HepG2 (cell line): ENCODE results near the gene COL25A1.

ENCODE experiments used
- ARNT2 ChIP-seq: sonication (generic); formaldehyde crosslinking; IDR thresholded peaks from 2 replicates; pipeline ENCODE4 v1.8.0; 2022; ENCODE audit warnings: mild to moderate bottlenecking, low read depth, missing genetic modification reagents, moderate library complexity
- CBX5 ChIP-seq: sonication (generic); formaldehyde crosslinking; IDR thresholded peaks from 2 replicates; pipeline ENCODE4 v1.4.0; 2020; ENCODE audit warnings: missing genetic modification reagents, borderline replicate concordance
- CTCF ChIP-seq: sonication (generic); formaldehyde crosslinking; IDR thresholded peaks from 2 replicates; pipeline ENCODE4 v1.5.0; 2020; ENCODE audit warnings: mild to moderate bottlenecking, missing genetic modification reagents, moderate library complexity
- GABPA ChIP-seq, 2 experiments: IDR thresholded peaks; 2 replicates each; pipeline ENCODE4 v1.6.1; 2011 to 2016; ENCODE audit warnings: low read depth in 2 of 2, low read length in 1 of 2, missing biosample characterization in 1 of 2, missing genetic modification characterization in 1 of 2
- JUNB ChIP-seq: sonication (generic); formaldehyde crosslinking; IDR thresholded peaks from 2 replicates; pipeline ENCODE4 v1.8.0; 2022; ENCODE audit warnings: missing genetic modification reagents, mild to moderate bottlenecking, borderline replicate concordance
- NBN ChIP-seq: fragments of 450-650 bp; conservative IDR thresholded peaks from 2 replicates; pipeline ENCODE4 v1.6.1; 2017
- SMARCC2 ChIP-seq: fragments of 450-650 bp; IDR thresholded peaks from 2 replicates; pipeline ENCODE4 v1.6.1; 2017; ENCODE audit warnings: antibody characterized with exemption, mild to moderate bottlenecking
- SMC3 ChIP-seq: IDR thresholded peaks from 2 replicates; pipeline ENCODE4 v1.6.1; 2011; ENCODE audit warnings: low read length, improper control_type of control experiment
- TCF12 ChIP-seq, 2 experiments: fragments of 450-650 bp in 1 of 2; sonication (generic) in 1 of 2; formaldehyde crosslinking in 1 of 2; IDR thresholded peaks; 2 replicates each; pipeline versions ENCODE4 v1.6.1 to v1.8.0; 2017 to 2022; ENCODE audit warnings: antibody characterized with exemption in 1 of 2, mild to moderate bottlenecking in 1 of 2, missing genetic modification reagents in 1 of 2, moderate library complexity in 1 of 2
- TRIM24 ChIP-seq: sonication (generic); formaldehyde crosslinking; IDR thresholded peaks from 2 replicates; pipeline ENCODE4 v1.8.0; 2022; ENCODE audit warnings: mild to moderate bottlenecking, missing genetic modification reagents
- ZNF274 ChIP-seq: sonication (generic); formaldehyde crosslinking; IDR thresholded peaks from 2 replicates; pipeline ENCODE4 v1.5.1; 2020; ENCODE audit warnings: mild to moderate bottlenecking, missing genetic modification reagents
- ZNF546 ChIP-seq: sonication (generic); formaldehyde crosslinking; conservative IDR thresholded peaks from 2 replicates; pipeline ENCODE4 v1.8.1; 2023; ENCODE audit warnings: mild to moderate bottlenecking, missing genetic modification reagents

DNA sequence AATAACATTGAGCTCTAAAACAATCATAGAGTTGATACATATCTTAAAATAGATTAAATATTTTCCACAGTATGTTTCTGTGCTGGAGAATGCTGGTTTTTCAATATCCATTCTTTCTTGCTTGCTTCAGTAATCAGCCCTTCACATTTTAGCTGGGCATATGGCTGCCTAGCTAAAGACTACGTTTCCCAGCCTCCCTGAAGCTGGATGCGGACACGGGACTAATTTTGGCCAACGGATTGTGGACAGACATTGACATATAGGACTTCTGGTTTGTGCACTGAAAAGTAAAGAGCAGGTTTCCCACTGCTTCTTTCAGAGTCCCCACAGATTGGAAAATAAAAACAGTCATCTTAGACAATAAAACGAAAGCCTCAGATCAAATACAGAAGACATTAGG is 97.3 kb downstream of the COL25A1 start:
- TF ChIP-seq SMC3: no peak
- TF ChIP-seq NBN: no peak
- no peak for TF ChIP-seq ARNT2 (CRISPR knock-in tag)
- no peak for TF ChIP-seq GABPA (IDR thresholded peaks at IDR 0.05; ENCODE audit: low read depth, low read length)
- TF ChIP-seq GABPA (CRISPR knock-in tag; IDR thresholded peaks at IDR 0.05; ENCODE audit: low read depth): no peak
- TF ChIP-seq JUNB (CRISPR knock-in tag): no peak
- TF ChIP-seq SMARCC2: no peak
- TF ChIP-seq TRIM24 (CRISPR knock-in tag): no peak
- no peak for TF ChIP-seq CTCF
- TF ChIP-seq TCF12 (IDR thresholded peaks at IDR 0.05): no peak
- TF ChIP-seq TCF12 (CRISPR knock-in tag; IDR thresholded peaks at IDR 0.05): no peak
- no peak for TF ChIP-seq ZNF274
- no peak for TF ChIP-seq ZNF546
- TF ChIP-seq CBX5 (CRISPR knock-in tag): no peak
